ENCODE measurements around the gene CDHR2.

CDHR2 gene

GRCh38 chr5:176609724-176610434 is 60.7 kb downstream of the CDHR2 start, which contains the start of gene GPRIN1:
TSS of gene GPRIN1 (minus strand) at chr5:176610156. CDS start at chr5:176599834, 10,322 bp downstream.
- Histone ChIP-seq H3K9ac (ENCODE audit: low read length) (peak within 1 kb of the TSS; percentile 27; the same call in 1 of the 2 replicates), H3K4me3 (ENCODE audit: low read length) (peak within 1 kb of the TSS; percentile 72), H3K9me2 (replicated peaks; ENCODE audit: insufficient read depth, low read length) (no peaks in the 10 kb centered on the region), H3K79me2 (ENCODE audit: low read length) (peaks cover 3% of the 10 kb centered on the region; the same call in 1 of the 2 replicates), H3F3A (ENCODE audit: insufficient read depth, low read length) (0 out of 2 replicates have a peak, but pooled peaks cover 4% of the 10 kb centered on the region), H3K27ac (ENCODE audit: low read length) (no peak within 1 kb of the TSS), H3K27me3 (replicated peaks; ENCODE audit: insufficient read depth, low read length) (peaks cover 29% of the 10 kb centered on the region), H3K4me1 (ENCODE audit: low read length) (peaks cover 23% of the 10 kb centered on the region), H4K20me1 (ENCODE audit: insufficient read depth, low read length) (no peaks in the 10 kb centered on the region), H3K9me3 (replicated peaks; ENCODE audit: insufficient read depth, low read length) (no peaks in the 10 kb centered on the region), H2AFZ (ENCODE audit: low read length) (peak within 1 kb of the TSS; percentile 83), H3K4me2 (ENCODE audit: low read depth, low read length) (peak within 1 kb of the TSS; percentile 88), H3K36me3 (replicated peaks; ENCODE audit: insufficient read depth, low read length) (no peaks in the 10 kb centered on the region)
- no peak for TF ChIP-seq EZH2 (optimal IDR thresholded peaks at IDR 0.05; ENCODE audit: low read depth, low read length)
- TF ChIP-seq, protein P1, sequence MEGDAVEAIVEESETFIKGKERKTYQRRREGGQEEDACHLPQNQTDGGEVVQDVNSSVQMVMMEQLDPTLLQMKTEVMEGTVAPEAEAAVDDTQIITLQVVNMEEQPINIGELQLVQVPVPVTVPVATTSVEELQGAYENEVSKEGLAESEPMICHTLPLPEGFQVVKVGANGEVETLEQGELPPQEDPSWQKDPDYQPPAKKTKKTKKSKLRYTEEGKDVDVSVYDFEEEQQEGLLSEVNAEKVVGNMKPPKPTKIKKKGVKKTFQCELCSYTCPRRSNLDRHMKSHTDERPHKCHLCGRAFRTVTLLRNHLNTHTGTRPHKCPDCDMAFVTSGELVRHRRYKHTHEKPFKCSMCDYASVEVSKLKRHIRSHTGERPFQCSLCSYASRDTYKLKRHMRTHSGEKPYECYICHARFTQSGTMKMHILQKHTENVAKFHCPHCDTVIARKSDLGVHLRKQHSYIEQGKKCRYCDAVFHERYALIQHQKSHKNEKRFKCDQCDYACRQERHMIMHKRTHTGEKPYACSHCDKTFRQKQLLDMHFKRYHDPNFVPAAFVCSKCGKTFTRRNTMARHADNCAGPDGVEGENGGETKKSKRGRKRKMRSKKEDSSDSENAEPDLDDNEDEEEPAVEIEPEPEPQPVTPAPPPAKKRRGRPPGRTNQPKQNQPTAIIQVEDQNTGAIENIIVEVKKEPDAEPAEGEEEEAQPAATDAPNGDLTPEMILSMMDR (IDR thresholded peaks at IDR 0.05; ENCODE audit: low read length): peak; percentile 25; the same call in 1 of the 2 replicates
- peak; percentile 74 for DNase-seq

DNA sequence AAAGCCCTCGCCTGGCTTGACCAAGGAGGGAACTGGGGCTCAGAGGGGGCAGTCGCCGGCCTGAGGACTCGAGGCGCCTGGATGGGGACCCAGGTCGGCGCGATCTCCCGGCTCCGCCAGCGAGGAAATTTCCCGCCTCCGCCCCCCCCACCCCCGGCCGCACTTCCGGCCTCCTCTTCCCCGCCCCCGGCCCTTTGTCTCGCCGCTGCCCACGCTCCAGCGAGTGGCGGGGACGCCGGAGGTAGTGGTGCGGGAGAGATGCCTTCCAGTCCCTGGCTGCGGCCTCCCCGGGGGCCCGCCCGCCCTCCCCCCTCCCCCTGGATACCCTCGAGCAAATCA is 61.3 kb downstream of the CDHR2 start:
- H3K27ac ChIP-seq (ENCODE audit: low read length): no peak overlapping the region
- H3K4me2 ChIP-seq (ENCODE audit: low read depth, low read length): peak overlapping the region; percentile 88
- 0 out of 2 replicates have a peak, but pooled peaks cover 4% of the 10 kb centered on the region for H3F3A ChIP-seq (ENCODE audit: insufficient read depth, low read length)
- no peak for TF ChIP-seq EZH2phosphoT487 (IDR thresholded peaks at IDR 0.05; ENCODE audit: low read length)
- TF ChIP-seq EZH2 (optimal IDR thresholded peaks at IDR 0.05; ENCODE audit: low read depth, low read length): no peak
- TF ChIP-seq, protein P1 (IDR thresholded peaks at IDR 0.05; ENCODE audit: low read length): no peak
- H3K79me2 ChIP-seq (ENCODE audit: low read length): peaks cover 3% of the 10 kb centered on the region; the same call in 1 of the 2 replicates
- DNase-seq: no peak
- no peaks in the 10 kb centered on the region for H3K9me3 ChIP-seq (replicated peaks; ENCODE audit: insufficient read depth, low read length)
- H4K20me1 ChIP-seq (ENCODE audit: insufficient read depth, low read length): no peaks in the 10 kb centered on the region
- peak overlapping the region; percentile 27; the same call in 1 of the 2 replicates for H3K9ac ChIP-seq (ENCODE audit: low read length)
- peaks cover 23% of the 10 kb centered on the region for H3K4me1 ChIP-seq (ENCODE audit: low read length)
- peak overlapping the region; percentile 72 for H3K4me3 ChIP-seq (ENCODE audit: low read length)
- H3K27me3 ChIP-seq (replicated peaks; ENCODE audit: insufficient read depth, low read length): peaks cover 32% of the 10 kb centered on the region
- H3K36me3 ChIP-seq (replicated peaks; ENCODE audit: insufficient read depth, low read length): no peaks in the 10 kb centered on the region
- no peaks in the 10 kb centered on the region for H3K9me2 ChIP-seq (replicated peaks; ENCODE audit: insufficient read depth, low read length)
- peak overlapping the region; percentile 83 for H2AFZ ChIP-seq (ENCODE audit: low read length)

GRCh38 chr5:176611435-176611834 is 62.3 kb downstream of the CDHR2 start:
- TF ChIP-seq, protein P1 (IDR thresholded peaks at IDR 0.05; ENCODE audit: low read length): no peak
- TF ChIP-seq EZH2phosphoT487 (IDR thresholded peaks at IDR 0.05; ENCODE audit: low read length): no peak
- Histone ChIP-seq H3F3A (ENCODE audit: insufficient read depth, low read length) (0 out of 2 replicates have a peak, but pooled peaks cover 4% of the 10 kb centered on the region), H3K79me2 (ENCODE audit: low read length) (peaks cover 3% of the 10 kb centered on the region; the same call in 1 of the 2 replicates), H3K27ac (ENCODE audit: low read length) (no peak overlapping the region), H3K36me3 (replicated peaks; ENCODE audit: insufficient read depth, low read length) (no peaks in the 10 kb centered on the region), H3K9ac (ENCODE audit: low read length) (no peak overlapping the region), H3K9me2 (replicated peaks; ENCODE audit: insufficient read depth, low read length) (no peaks in the 10 kb centered on the region), H4K20me1 (ENCODE audit: insufficient read depth, low read length) (no peaks in the 10 kb centered on the region), H3K4me2 (ENCODE audit: low read depth, low read length) (no peak overlapping the region), H3K4me1 (ENCODE audit: low read length) (peaks cover 23% of the 10 kb centered on the region), H3K9me3 (replicated peaks; ENCODE audit: insufficient read depth, low read length) (no peaks in the 10 kb centered on the region), H3K27me3 (replicated peaks; ENCODE audit: insufficient read depth, low read length) (peaks cover 42% of the 10 kb centered on the region), H2AFZ (ENCODE audit: low read length) (no peak overlapping the region), H3K4me3 (ENCODE audit: low read length) (no peak overlapping the region)
- DNase-seq: peak; percentile 68

All from MM.1S (cell line).